Thyroid gland (tissue), 4 donors: ENCODE measurements around the gene COL5A3. TPM values are rescaled to one million over a fixed set of nuclear protein-coding genes. Genes with fewer than 3 reads are reported as not detected.
A peak's percentile ranks its signal among the peaks of the same experiment; 100 is the strongest.

Experiments used
- DNase-seq, 2 donors: peaks; one replicate each; pipeline ENCODE4 v3.0.0-alpha.2; 2019
- H3K27ac ChIP-seq, 3 donors: fragments of 200-600 bp; sonication (generic); 1 replicate in 2 of 3; 2 replicates in 1 of 3; pipeline ENCODE4 v1.5.1; 2016 to 2019; ENCODE audit warnings: mild to moderate bottlenecking in 1 of 3, moderate library complexity in 1 of 3
- H3K27me3 ChIP-seq: fragments of 200-600 bp; sonication (generic); one replicate; pipeline ENCODE4 v1.5.1; 2019
- H3K36me3 ChIP-seq, 2 donors: fragments of 200-600 bp; sonication (generic); one replicate each; pipeline ENCODE4 v1.5.1; 2016 to 2019
- H3K4me1 ChIP-seq, 2 donors: fragments of 200-600 bp; sonication (generic); one replicate each; pipeline ENCODE4 v1.5.1; 2017 to 2019
- H3K4me3 ChIP-seq, 3 donors: fragments of 200-600 bp; sonication (generic); replicated peaks in 1 of 3; 1 replicate in 2 of 3; 2 replicates in 1 of 3; pipeline ENCODE4 v1.5.1; 2016; ENCODE audit warnings: mild to moderate bottlenecking in 1 of 3
- H3K9me3 ChIP-seq: fragments of 200-600 bp; sonication (generic); one replicate; pipeline ENCODE4 v1.5.1; 2017
- CTCF ChIP-seq, 6 experiments: fragments of 200-600 bp in 3 of 6; fragments of 450-650 bp in 3 of 6; sonication (generic) in 3 of 6; IDR thresholded peaks; one replicate each; pipeline ENCODE4 v1.5.1; 2016 to 2019; ENCODE audit warnings: antibody characterized with exemption in 6 of 6, mild to moderate bottlenecking in 2 of 6, inconsistent platforms in 1 of 6, moderate library complexity in 1 of 6
- POLR2A ChIP-seq, 2 donors: fragments of 450-650 bp; IDR thresholded peaks; one replicate each; pipeline ENCODE4 v1.6.1; 2017; ENCODE audit warnings: antibody characterized with exemption in 2 of 2, mild to moderate bottlenecking in 2 of 2, moderate library complexity in 1 of 2
- WGBS, 2 donors: methylation state at CpG; one replicate each; pipeline ENCODE4 v1.1.5; 2017; 5-methylcytosine and 5-hydroxymethylcytosine counted together
- intact Hi-C: fragments of 100-400 bp; cut with DNase I; formaldehyde crosslinking; loops from one replicate; pipeline ENCODE4 v1.15.1; 2023
- total RNA-seq, 4 donors: library from RNA; depleted of rRNA; stranded (reverse); fragments of >200 nt; gene quantifications; one replicate each; pipeline ENCODE4 v1.2.3, GENCODE V29; 2016

COL5A3 gene
- total RNA-seq, 4 donors from 2014 or later, result 2.0 to 10.1 (median 5.3) TPM

GRCh38 chr19:9941231-9941630 is 69.1 kb downstream of the COL5A3 start:
- no peaks in the 10 kb centered on the region for H3K36me3 ChIP-seq
- no peaks in the 10 kb centered on the region for H3K9me3 ChIP-seq
- 82% methylated on average over 1 of the region's 1 CpG; no CpG with 5 or more reads in 1 of the 2 donors for WGBS, 2 donors
- peaks cover 2 to 10% of the 10 kb centered on the region in 2 donors for H3K4me1 ChIP-seq
- no peak for DNase-seq
- intact Hi-C loops, result no loop called here
- no peak overlapping the region for H3K4me3 ChIP-seq
- no peaks in the 10 kb centered on the region for H3K27me3 ChIP-seq
- TF ChIP-seq POLR2A (IDR thresholded peaks at IDR 0.05) (no peak), CTCF (IDR thresholded peaks at IDR 0.05) (no peak)
- no peak overlapping the region for H3K27ac ChIP-seq

DNA sequence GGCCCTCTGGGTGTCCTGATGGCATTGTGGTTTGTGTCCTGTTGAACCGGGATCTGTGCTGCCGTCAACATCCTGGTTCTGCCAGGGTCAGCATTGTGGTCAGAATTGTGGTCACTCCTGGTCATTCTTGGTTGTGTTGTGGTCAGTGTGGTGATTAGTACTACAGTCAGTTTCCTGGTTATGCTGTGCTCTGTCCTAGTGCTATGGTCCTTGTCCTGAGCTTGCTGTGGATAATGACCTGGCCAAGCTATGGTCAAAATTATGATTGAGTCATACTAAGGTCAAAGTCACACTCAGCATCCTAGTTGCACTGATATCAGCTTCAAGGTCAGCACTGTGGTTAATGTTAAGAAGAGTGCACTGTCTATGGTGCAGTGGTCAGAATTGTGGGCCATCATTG is 69.5 kb downstream of the COL5A3 start:
- intact Hi-C loops, result no loop called here
- Histone ChIP-seq H3K27me3 (no peaks in the 10 kb centered on the region), H3K9me3 (no peaks in the 10 kb centered on the region), H3K4me1 (peaks cover 5 to 10% of the 10 kb centered on the region in 2 donors), H3K4me3 (no peak overlapping the region), H3K27ac (no peak overlapping the region), H3K36me3 (no peaks in the 10 kb centered on the region)
- WGBS, 2 donors, result 89% methylated on average over 2 of the region's 2 CpGs; no CpG with 5 or more reads in 1 of the 2 donors
- DNase-seq, result no peak
- TF ChIP-seq POLR2A (IDR thresholded peaks at IDR 0.05), result no peak
- TF ChIP-seq CTCF (IDR thresholded peaks at IDR 0.05), result no peak

GRCh38 chr19:9939301-9939913 is 70.9 kb downstream of the COL5A3 start:
- Histone ChIP-seq H3K27me3 (no peaks in the 10 kb centered on the region), H3K27ac (no peak overlapping the region), H3K4me3 (no peak overlapping the region), H3K4me1 (peaks cover 18 to 24% of the 10 kb centered on the region in 2 donors), H3K36me3 (no peaks in the 10 kb centered on the region), H3K9me3 (no peaks in the 10 kb centered on the region)
- no peak for DNase-seq
- intact Hi-C loops, result loop anchor here (10.0 kb wide), 2 partner anchors 315 to 455 kb away; partner anchors contain the start of gene MRPL4
- no peak for TF ChIP-seq CTCF (IDR thresholded peaks at IDR 0.05)
- TF ChIP-seq POLR2A (IDR thresholded peaks at IDR 0.05), result no peak
- 31 to 45% methylated on average over 3 of the region's 3 CpGs for WGBS, 2 donors

- Histone ChIP-seq H3K36me3 (no peaks in the 10 kb centered on the region), H3K27me3 (no peaks in the 10 kb centered on the region), H3K4me3 (no peak overlapping the region), H3K27ac (no peak overlapping the region), H3K4me1 (peaks cover 18 to 31% of the 10 kb centered on the region in 2 donors), H3K9me3 (no peaks in the 10 kb centered on the region)
- intact Hi-C loops, result loop anchor here (10.0 kb wide), 2 partner anchors 318 to 458 kb away; partner anchors contain the start of gene MRPL4
- no peak for TF ChIP-seq POLR2A (IDR thresholded peaks at IDR 0.05)
- 8 to 17% methylated on average over 16 to 20 of the region's 20 CpGs for WGBS, 2 donors
- no peak for DNase-seq
Observed at GRCh38 chr19:9937001-9937411, 73.3 kb downstream of the COL5A3 start.

DNA sequence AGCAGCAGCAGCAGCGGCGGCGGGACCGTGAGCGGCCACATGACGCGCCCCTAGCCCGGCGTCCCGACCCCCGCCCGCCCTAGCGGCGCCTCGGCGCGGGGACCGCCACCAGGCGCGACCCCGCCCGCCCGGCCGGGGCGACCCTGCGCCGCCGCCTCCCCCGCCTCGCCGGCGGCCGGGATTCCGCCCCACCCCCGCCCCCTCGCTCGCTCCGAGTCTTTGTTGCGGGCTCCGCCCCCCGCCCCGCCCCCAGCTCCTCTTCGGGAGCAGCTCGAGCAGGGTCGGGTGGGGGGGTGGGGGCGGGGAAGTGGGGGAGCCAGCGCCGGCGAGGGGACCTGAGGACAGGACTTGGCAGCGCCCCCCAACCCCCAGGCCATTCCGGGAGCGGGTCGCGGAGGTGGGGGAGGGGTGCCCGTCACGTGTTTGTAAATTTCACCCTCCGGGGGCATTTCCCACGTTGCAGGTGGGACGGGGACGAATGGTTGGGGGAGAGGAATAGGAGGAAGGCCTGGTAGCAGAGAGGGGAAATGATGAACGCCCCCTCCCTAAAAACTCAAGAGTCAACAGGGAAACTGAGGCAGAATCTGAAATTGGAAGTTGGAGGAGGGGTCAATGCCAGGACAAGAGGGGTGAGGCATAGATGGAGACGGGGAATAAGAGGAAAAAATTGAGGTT is 73.8 kb downstream of the COL5A3 start, which contains the start of gene OLFM2:
OLFM2 (minus strand) TSS at position 190 of the 675 bp plus-strand sequence; CDS start at position 41, 149 bp downstream.
- TF ChIP-seq CTCF (IDR thresholded peaks at IDR 0.05), result no peak
- TF ChIP-seq POLR2A (IDR thresholded peaks at IDR 0.05), result no peak
- H3K9me3 ChIP-seq, result no peaks in the 10 kb centered on the region
- WGBS, 2 donors, result 4% methylated on average over 12 to 13 of the region's 62 CpGs
- peak within 1 kb of the TSS; percentile 1 to 29 (median 17) for H3K4me3 ChIP-seq
- H3K4me1 ChIP-seq, result peaks cover 18 to 31% of the 10 kb centered on the region in 2 donors
- intact Hi-C loops, result loop anchor here (10.0 kb wide), 2 partner anchors 318 to 458 kb away; partner anchors contain the start of gene MRPL4
- DNase-seq, result peak; percentile 48 to 71
- H3K27me3 ChIP-seq, result no peaks in the 10 kb centered on the region
- H3K36me3 ChIP-seq, result no peaks in the 10 kb centered on the region
- no peak within 1 kb of the TSS for H3K27ac ChIP-seq
